Muscle of arm (tissue), 14 donors: Measurements from ENCODE around the gene SWSAP1. TPM values are rescaled to one million over a fixed set of nuclear protein-coding genes. Genes with fewer than 3 reads are reported as not detected.
A peak's percentile ranks its signal among the peaks of the same experiment; 100 is the strongest.
"Not testable (repeated sequence)": the region's sequence is repeated elsewhere in the genome, so short reads cannot be mapped to it uniquely, and the experiment has no call there.

Experiments
- DNase-seq: peaks from one replicate; pipeline ENCODE4 v3.0.0-alpha.2; 2013
- long read RNA-seq, 11 donors: transcript quantifications; one replicate each; lab custom pipeline, GENCODE V29; 2026
- polyA plus RNA-seq, 12 donors: library from polyadenylated mRNA; unstranded; fragments of 120-200 nt; gene quantifications; one replicate each; pipeline ENCODE4 v1.2.1, GENCODE V29; 2013; ENCODE audit not compliant: insufficient read length in 12 of 12

The SWSAP1 gene
- 1 to 10 TPM in 8 of 12 donors, under 1 TPM in 2, not detected in 2; 0.86 to 2.4 (median 1.3) TPM for polyA plus RNA-seq
- long read RNA-seq, donor 1, partial matches to known transcripts: 0 of 4 reads
- long read RNA-seq, donor 1, other reads (novel, unspliced or antisense): 0 of 4 reads
- long read RNA-seq, donor 2, partial matches to known transcripts: 0 of 2 reads
- long read RNA-seq, donor 2, other reads (novel, unspliced or antisense): 0 of 2 reads
- long read RNA-seq, donor 3, partial matches to known transcripts: 0 of 1 reads
- long read RNA-seq, donor 3, other reads (novel, unspliced or antisense): 0 of 1 reads
- long read RNA-seq, donor 4, partial matches to known transcripts: 0 of 2 reads
- long read RNA-seq, donor 4, other reads (novel, unspliced or antisense): 0 of 2 reads
- long read RNA-seq, donor 5, partial matches to known transcripts: 0 of 2 reads
- long read RNA-seq, donor 5, other reads (novel, unspliced or antisense): 0 of 2 reads
- long read RNA-seq, donor 6: 0 reads
- long read RNA-seq, donor 7, partial matches to known transcripts: 0 of 2 reads
- long read RNA-seq, donor 7, other reads (novel, unspliced or antisense): 0 of 2 reads
- long read RNA-seq, donor 8, transcript SWSAP1-201 (2 exons, 1,684 nt): major isoform, 5 of 5 reads
- long read RNA-seq, donor 8, partial matches to known transcripts: 0 of 5 reads
- long read RNA-seq, donor 8, other reads (novel, unspliced or antisense): 0 of 5 reads
- long read RNA-seq, donor 9, partial matches to known transcripts: 0 of 1 reads
- long read RNA-seq, donor 9, other reads (novel, unspliced or antisense): 0 of 1 reads
- long read RNA-seq, donor 10, partial matches to known transcripts: 0 of 1 reads
- long read RNA-seq, donor 10, other reads (novel, unspliced or antisense): 0 of 1 reads
- long read RNA-seq, donor 11, partial matches to known transcripts: 0 of 4 reads
- long read RNA-seq, donor 11, other reads (novel, unspliced or antisense): 0 of 4 reads

GRCh38 chr19:11374433-11375142 is at the start of gene SWSAP1:
SWSAP1 (plus strand) TSS chr19:11374666; CDS start chr19:11374681, 15 bp downstream.
- peak; percentile 99 for DNase-seq

DNA sequence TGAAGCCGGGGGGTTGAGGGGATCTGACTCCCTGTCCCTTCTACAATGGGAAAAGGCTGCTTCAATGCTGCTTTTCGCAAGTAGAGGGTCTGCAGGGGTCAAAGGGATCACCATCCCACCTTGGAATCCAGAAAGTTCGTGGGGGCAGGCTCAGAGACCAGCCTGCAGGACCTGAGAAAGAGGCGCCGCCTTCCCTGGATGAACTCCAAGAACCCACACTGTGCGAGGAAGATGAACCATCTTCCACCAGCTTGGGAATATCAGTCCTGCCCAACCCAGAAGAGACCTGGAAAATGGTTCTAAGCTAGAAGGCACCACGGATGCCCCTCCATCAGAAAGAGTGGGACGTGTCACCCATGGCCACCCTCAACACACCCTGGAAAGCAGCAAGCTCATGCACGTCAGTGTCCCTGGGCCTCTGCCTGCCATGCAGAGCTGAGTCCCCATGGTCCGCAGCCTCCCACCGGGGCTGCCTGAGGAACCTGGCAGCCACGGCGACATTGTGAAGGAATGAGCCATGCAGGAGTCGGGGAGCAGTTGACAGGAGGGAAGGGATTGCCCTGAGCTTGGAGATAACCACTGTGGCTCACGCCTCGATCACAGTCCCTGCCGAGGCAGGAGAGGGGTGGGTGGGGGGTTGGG is 49.6 kb upstream of the SWSAP1 start:
- DNase-seq: no peak

DNA sequence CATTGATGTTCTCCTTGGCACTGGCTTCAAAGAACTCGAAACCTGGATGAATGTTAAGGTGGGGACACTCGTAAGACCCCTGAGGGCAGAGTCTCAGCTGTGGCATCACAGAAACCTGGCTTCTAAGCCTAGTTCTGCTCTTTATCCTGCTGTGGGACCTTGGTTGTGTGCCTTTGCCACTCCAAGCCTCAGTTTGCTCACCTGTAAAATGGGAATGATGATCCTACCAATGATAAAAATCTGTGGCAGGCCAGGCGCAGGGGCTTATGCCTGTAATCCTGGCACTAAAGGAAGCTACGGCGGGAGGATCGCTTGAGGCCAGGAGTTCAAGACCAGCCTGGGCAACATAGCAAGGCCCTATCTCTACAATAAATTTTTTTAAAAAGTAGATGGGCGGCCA is 48.9 kb upstream of the SWSAP1 start:
- DNase-seq: no peak

GRCh38 chr19:11330127-11330526 is 44.3 kb upstream of the SWSAP1 start:
- DNase-seq: no peak

GRCh38 chr19:11331502-11331901 is 43.0 kb upstream of the SWSAP1 start:
- DNase-seq: no peak

DNA sequence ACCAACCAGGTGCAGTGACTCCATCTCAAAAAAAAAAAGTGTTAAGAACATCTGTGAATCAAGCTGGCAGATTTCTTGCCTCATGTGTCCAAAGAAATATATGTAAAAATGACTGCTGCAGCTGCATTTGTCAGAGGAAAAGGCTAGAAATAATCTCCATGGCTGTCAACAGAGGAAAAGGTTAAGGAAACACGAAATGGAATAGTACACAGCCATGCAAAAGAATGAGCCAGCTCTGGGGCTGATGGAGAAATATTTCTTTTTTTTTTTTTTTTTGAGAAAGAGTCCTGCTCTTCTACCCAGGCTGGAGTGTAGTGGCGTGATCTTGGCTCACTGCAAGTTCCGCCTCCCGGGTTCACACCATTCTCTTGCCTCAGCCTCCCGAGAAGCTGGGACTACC is 41.6 kb upstream of the SWSAP1 start:
- no peak for DNase-seq

GRCh38 chr19:11333838-11334237 is 40.6 kb upstream of the SWSAP1 start:
- not testable (repeated sequence) for DNase-seq

DNA sequence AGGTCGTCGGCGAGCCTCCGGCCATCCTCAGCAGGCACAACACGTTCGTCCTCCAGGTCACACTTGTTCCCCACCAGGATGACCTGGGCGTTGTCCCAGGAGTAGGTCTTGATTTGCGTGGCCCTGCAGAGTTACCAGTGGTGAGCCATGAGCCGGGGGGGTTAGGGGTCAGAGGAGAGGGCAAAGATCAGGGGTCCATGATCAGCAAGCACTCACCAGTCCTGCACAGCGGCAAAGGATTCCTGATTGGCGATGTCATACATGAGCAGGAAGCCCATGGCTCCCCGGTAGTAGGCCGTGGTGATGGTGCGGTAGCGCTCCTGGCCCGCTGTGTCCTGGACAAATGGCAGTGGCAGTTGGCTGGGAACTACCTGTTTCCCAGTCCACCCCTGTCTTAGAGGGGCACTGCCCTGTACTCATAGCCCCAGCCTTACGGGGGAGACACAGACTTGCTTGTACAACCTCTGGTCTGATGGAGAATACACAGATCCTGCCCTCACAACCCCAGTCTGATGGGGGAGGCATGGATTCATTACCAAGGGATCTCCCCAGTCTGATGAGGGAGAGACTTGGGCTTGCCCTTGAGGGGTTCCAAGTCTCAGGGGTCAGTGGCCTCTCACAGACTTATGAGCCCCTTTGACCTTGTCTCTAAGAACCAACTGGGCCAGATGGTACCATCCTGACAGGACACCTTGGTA is 38.9 kb upstream of the SWSAP1 start:
- no peak for DNase-seq

GRCh38 chr19:11337080-11337479 is 37.4 kb upstream of the SWSAP1 start:
- no peak for DNase-seq

GRCh38 chr19:11338121-11338520 is 36.3 kb upstream of the SWSAP1 start:
- no peak for DNase-seq

GRCh38 chr19:11338569-11339253 is 35.8 kb upstream of the SWSAP1 start:
- DNase-seq: no peak

DNA sequence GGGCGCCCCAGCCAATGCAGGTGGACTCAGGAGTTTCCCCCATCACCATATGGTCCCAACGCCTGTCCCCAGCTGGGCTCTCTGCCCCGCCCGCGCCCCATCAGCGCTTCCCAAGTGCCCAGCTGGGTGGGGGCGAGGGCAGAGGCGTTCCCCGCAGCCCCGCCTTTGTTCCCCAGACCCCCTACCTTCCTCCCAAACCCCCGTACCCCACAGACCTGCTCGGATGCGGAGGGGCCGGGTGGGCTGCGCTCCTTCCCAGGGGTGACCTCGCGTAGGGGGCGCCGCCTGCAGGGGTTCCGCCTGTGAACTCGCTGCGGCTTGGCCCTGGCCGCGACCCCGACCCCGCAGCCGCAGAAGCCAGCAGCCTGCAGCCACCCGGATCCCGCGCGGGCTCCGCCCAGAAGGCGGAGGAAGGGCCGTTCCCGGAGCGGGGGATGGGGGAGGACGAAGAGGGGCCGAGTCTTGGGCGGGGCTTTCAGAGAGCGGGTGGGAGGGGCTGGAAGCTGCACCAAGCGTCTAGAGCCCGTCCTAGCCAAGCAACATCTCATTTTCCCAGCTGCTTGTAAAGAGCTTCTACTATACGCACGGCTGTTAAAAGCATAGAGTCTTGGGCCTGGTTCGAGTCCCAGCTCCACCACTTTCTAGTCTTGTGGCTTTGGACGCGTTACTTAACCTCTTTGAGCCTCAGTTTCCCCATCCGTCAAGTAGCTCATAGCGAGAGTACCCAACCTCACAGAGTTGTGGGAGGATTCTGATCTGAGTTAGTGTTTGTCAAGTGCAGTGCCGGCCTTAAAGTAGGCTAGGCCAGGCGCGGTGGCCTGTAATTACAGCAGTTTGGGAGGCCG is 35.0 kb upstream of the SWSAP1 start, which contains the start of gene RAB3D:
Gene RAB3D (minus strand): TSS at position 404 of the 845 bp plus-strand sequence. CDS start 2,258 bp downstream, outside the sequence.
- peak; percentile 95 for DNase-seq

- not testable (repeated sequence) for DNase-seq
These were observed 34.4 kb upstream of the SWSAP1 start for GRCh38 chr19:11340099-11340467.

DNA sequence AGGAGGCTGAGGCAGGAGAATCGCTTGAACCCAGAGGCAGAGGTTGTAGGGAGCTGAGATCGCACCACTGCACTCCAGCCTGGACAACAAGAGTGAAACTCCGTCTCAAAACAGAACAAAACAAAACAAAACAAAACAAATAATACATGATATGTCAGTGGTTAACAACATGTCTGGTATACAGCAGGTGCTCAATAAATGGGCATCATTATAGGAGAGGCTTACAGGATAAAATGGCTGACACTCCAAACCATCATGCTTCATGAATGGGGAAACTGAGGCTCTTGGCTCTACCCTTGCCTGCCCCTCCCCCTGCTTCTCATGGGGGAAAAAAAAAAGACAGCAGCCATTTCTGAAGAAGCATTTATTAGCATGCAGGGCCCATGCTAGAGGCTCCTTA is 32.0 kb upstream of the SWSAP1 start:
- DNase-seq: no peak

DNA sequence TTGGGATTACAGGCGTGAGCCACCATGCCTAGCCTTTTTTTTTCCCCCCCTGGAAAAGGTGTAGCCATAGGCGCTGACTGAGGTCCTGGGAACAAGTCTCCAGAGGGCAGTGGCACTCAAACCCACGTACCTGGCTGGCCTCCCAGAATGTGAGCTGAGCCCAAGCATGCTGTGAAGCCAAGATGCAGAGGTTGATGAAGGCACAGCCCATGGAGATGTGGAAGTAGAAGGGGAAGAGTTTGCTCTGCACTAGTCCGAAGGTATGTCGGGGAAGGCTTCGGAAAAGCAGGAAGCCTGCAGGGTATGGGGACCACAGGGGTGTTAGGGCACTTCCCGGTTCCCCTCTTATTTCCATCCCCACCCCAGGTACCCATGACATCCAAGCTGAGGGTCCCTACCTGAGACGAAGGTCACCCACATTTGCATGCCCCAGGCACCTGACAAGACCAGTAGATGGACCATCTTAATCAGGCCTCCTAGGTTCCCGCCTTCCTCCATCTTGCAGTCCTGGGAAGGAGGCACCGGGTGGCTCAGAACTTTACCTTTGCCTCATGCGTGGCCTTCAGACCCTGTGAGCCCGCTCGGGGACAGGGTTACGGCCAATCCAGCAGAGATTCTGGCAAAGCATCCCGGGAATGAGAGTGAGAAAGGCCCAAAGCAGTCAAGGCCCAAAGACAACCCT is 29.2 kb upstream of the SWSAP1 start:
- DNase-seq: no peak

GRCh38 chr19:11346104-11346940 is 28.1 kb upstream of the SWSAP1 start, which contains the start of the genes CCDC159 and TMEM205:
CCDC159 (plus strand) TSS chr19:11346519; CDS start chr19:11346607, 88 bp downstream.
TMEM205 (minus strand) TSS chr19:11346268; CDS start chr19:11345619, 649 bp downstream.
- peak; percentile 95 for DNase-seq

DNA sequence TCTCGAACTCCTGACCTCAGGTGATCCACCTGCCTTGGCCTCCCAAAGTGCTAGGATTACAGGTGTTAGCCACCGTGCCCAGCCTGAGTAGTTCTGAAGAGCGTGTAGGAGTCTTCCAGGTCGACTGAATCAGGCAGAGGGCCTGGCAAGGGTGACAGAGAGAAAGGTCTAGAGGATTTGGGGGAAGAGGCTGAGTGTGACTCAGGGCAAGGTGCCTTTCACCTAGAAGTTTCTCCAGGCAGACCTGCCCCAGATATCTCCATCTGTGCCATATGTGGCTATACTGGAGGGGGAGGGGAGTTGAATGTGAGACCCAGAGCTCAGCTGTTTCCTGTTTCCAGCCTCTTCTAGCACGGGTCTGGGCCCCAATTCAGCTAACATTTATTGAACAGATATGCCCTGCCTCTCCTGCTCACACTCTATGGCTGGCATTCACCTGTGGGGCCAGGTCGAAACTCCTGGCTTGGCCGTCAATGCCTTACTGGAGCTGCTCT is 26.9 kb upstream of the SWSAP1 start:
- no peak for DNase-seq
